ENCODE results near the gene PUS10. TPM values are rescaled to one million over a fixed set of nuclear protein-coding genes. Genes with fewer than 3 reads are reported as not detected.
A peak's percentile ranks its signal among the peaks of the same experiment; 100 is the strongest.

The PUS10 gene
- 10 to 100 TPM in 1 of 2 donors, 1 to 10 TPM in 1; 9.0 to 11.4 TPM for total RNA-seq
- 1 to 10 TPM; 4.3 to 4.6 TPM for polyA plus RNA-seq (ENCODE audit: insufficient read length in 2 of 2)
- long read RNA-seq, donor 1, partial matches to known transcripts = 0 of 26 reads
- long read RNA-seq, donor 1, other reads (novel, unspliced or antisense) = 26 of 26 reads
- long read RNA-seq, donor 2 = 0 reads
- long read RNA-seq, donor 3, partial matches to known transcripts = 18 of 27 reads
- long read RNA-seq, donor 3, other reads (novel, unspliced or antisense) = 9 of 27 reads
- long read RNA-seq, donor 4, partial matches to known transcripts = 50 of 59 reads
- long read RNA-seq, donor 4, other reads (novel, unspliced or antisense) = 9 of 59 reads

- Histone ChIP-seq H3K9me3 (ENCODE audit: control insufficient read depth, insufficient read depth, low read length) (no peaks in the 10 kb centered on the region), H3K4me1 (ENCODE audit: control insufficient read depth, insufficient read depth, low read length) (no peaks in the 10 kb centered on the region), H3K27me3 (ENCODE audit: control insufficient read depth, insufficient read depth, low read length) (no peaks in the 10 kb centered on the region), H3K27ac (ENCODE audit: low read depth, low read length) (peak within 1 kb of the TSS; percentile 97), H3K4me3 (ENCODE audit: low read depth, low read length) (peak within 1 kb of the TSS; percentile 99), H3K36me3 (ENCODE audit: control insufficient read depth, insufficient read depth, low read length) (peaks cover 5% of the 10 kb centered on the region)
- WGBS (ENCODE audit: insufficient coverage) = under 1% methylated on average over 22 of the region's 39 CpGs
- peak; percentile 15 to 93 (median 82) for DNase-seq (ENCODE audit: low read depth in 4 of 6, low spot score in 6 of 6)
Observed at GRCh38 chr2:61017556-61018317, at the start of gene PUS10, which contains the start of gene PEX13. Gene PUS10, minus strand, starts transcription at chr2:61018255. Its CDS starts 6,365 bp downstream, at chr2:61011890. Gene PEX13, plus strand, starts transcription at chr2:61017720. Its CDS starts 40 bp downstream, at chr2:61017760.

- under 1% methylated on average over 107 of the region's 112 CpGs for WGBS (ENCODE audit: insufficient coverage)
- Histone ChIP-seq H3K27me3 (ENCODE audit: control insufficient read depth, insufficient read depth, low read length) (no peaks in the 10 kb centered on the region), H3K27ac (ENCODE audit: low read depth, low read length) (peak within 1 kb of the TSS; percentile 52), H3K9me3 (ENCODE audit: control insufficient read depth, insufficient read depth, low read length) (no peaks in the 10 kb centered on the region), H3K4me1 (ENCODE audit: control insufficient read depth, insufficient read depth, low read length) (peaks cover 4% of the 10 kb centered on the region), H3K36me3 (ENCODE audit: control insufficient read depth, insufficient read depth, low read length) (peaks cover 4% of the 10 kb centered on the region), H3K4me3 (ENCODE audit: low read depth, low read length) (peak within 1 kb of the TSS; percentile 63)
- peak; percentile 6 to 98 (median 84) for DNase-seq (ENCODE audit: low read depth in 4 of 6, low spot score in 6 of 6)
Observed at GRCh38 chr2:61065714-61066709, 48.0 kb upstream of the PUS10 start, which contains the start of gene SANBR. Gene SANBR, plus strand, starts transcription at chr2:61065871. Its CDS starts 4,480 bp downstream, at chr2:61070351.

- no peaks in the 10 kb centered on the region for H3K27me3 ChIP-seq (ENCODE audit: control insufficient read depth, insufficient read depth, low read length)
Observed at GRCh38 chr2:61059382-61059781, 41.3 kb upstream of the PUS10 start.

DNA sequence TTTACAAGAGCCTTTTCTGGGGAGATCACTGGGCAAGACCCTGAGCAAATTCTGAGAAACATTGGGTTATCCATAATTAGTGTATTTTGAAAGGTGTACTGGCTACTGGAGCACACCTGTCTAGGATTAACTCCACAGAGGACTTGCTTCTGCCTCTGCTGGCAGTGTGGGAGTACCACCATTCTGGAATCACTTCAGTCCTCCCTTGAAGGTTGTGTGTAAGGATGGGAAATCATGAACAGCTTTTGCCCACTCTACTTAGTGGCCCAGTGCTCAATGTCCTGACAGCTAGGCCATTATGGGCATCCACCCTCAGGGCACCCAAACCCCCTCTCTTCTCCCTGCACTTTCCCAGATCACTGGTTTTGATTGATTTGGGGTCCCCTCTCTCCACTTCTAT, 39.5 kb upstream of the PUS10 start:
- H3K9me3 ChIP-seq (ENCODE audit: control insufficient read depth, insufficient read depth, low read length) = no peaks in the 10 kb centered on the region
- H3K4me1 ChIP-seq (ENCODE audit: control insufficient read depth, insufficient read depth, low read length) = no peaks in the 10 kb centered on the region
- H3K4me3 ChIP-seq (ENCODE audit: low read depth, low read length) = no peak overlapping the region
- peaks cover 6% of the 10 kb centered on the region for H3K36me3 ChIP-seq (ENCODE audit: control insufficient read depth, insufficient read depth, low read length)
- H3K27me3 ChIP-seq (ENCODE audit: control insufficient read depth, insufficient read depth, low read length) = no peaks in the 10 kb centered on the region
- no peak for DNase-seq (ENCODE audit: low read depth in 4 of 6, low spot score in 6 of 6)
- H3K27ac ChIP-seq (ENCODE audit: low read depth, low read length) = no peak overlapping the region

More at GRCh38 chr2:61059382-61059781, 41.3 kb upstream of the PUS10 start:
- H3K4me1 ChIP-seq (ENCODE audit: control insufficient read depth, insufficient read depth, low read length) = no peaks in the 10 kb centered on the region
- no peak overlapping the region for H3K27ac ChIP-seq (ENCODE audit: low read depth, low read length)
- H3K36me3 ChIP-seq (ENCODE audit: control insufficient read depth, insufficient read depth, low read length) = peaks cover 3% of the 10 kb centered on the region
- DNase-seq (ENCODE audit: low read depth in 4 of 6, low spot score in 6 of 6) = no peak
- H3K4me3 ChIP-seq (ENCODE audit: low read depth, low read length) = no peak overlapping the region
- no peaks in the 10 kb centered on the region for H3K9me3 ChIP-seq (ENCODE audit: control insufficient read depth, insufficient read depth, low read length)

DNA sequence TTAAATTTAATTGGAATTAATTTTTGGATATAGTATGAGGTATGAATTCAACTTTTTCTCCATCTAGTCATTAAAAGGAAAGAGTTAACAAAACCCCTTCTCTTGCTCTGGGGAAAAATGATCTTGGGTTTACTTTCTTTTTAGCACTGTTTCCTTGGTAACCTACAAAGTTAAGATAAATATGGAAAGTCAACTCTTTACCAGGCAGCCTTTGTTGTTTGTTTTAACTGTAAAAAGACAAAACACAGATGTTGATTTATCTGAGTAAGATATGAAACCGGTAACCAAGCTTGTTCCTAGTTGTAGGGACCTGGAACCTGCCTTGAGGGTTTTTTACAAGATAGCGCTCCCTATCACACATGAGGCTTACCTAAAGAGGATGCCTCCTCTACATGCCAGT, 37.5 kb upstream of the PUS10 start:
- peak in 1 of 6 donors; percentile 18 for DNase-seq (ENCODE audit: low read depth in 4 of 6, low spot score in 6 of 6)
- Histone ChIP-seq H3K36me3 (ENCODE audit: control insufficient read depth, insufficient read depth, low read length) (peaks cover 8% of the 10 kb centered on the region), H3K27ac (ENCODE audit: low read depth, low read length) (no peak overlapping the region), H3K4me1 (ENCODE audit: control insufficient read depth, insufficient read depth, low read length) (no peaks in the 10 kb centered on the region), H3K27me3 (ENCODE audit: control insufficient read depth, insufficient read depth, low read length) (no peaks in the 10 kb centered on the region), H3K9me3 (ENCODE audit: control insufficient read depth, insufficient read depth, low read length) (no peaks in the 10 kb centered on the region), H3K4me3 (ENCODE audit: low read depth, low read length) (no peak overlapping the region)
- 100% methylated on average over 1 of the region's 2 CpGs for WGBS (ENCODE audit: insufficient coverage)

GRCh38 chr2:61045999-61046398, 27.9 kb upstream of the PUS10 start:
- DNase-seq (ENCODE audit: low read depth in 4 of 6, low spot score in 6 of 6) = no peak
- no peak overlapping the region for H3K27ac ChIP-seq (ENCODE audit: low read depth, low read length)
- no CpG with 5 or more reads among the region's 4 CpGs for WGBS (ENCODE audit: insufficient coverage)
- H3K4me3 ChIP-seq (ENCODE audit: low read depth, low read length) = no peak overlapping the region
- H3K27me3 ChIP-seq (ENCODE audit: control insufficient read depth, insufficient read depth, low read length) = no peaks in the 10 kb centered on the region
- peaks cover 15% of the 10 kb centered on the region for H3K36me3 ChIP-seq (ENCODE audit: control insufficient read depth, insufficient read depth, low read length)
- H3K9me3 ChIP-seq (ENCODE audit: control insufficient read depth, insufficient read depth, low read length) = no peaks in the 10 kb centered on the region
- no peaks in the 10 kb centered on the region for H3K4me1 ChIP-seq (ENCODE audit: control insufficient read depth, insufficient read depth, low read length)

- no peaks in the 10 kb centered on the region for H3K9me3 ChIP-seq (ENCODE audit: control insufficient read depth, insufficient read depth, low read length)
- H3K36me3 ChIP-seq (ENCODE audit: control insufficient read depth, insufficient read depth, low read length) = peaks cover 11% of the 10 kb centered on the region
- DNase-seq (ENCODE audit: low read depth in 4 of 6, low spot score in 6 of 6) = no peak
- no peak overlapping the region for H3K4me3 ChIP-seq (ENCODE audit: low read depth, low read length)
- no peak overlapping the region for H3K27ac ChIP-seq (ENCODE audit: low read depth, low read length)
- no peaks in the 10 kb centered on the region for H3K4me1 ChIP-seq (ENCODE audit: control insufficient read depth, insufficient read depth, low read length)
- no CpG with 5 or more reads among the region's 2 CpGs for WGBS (ENCODE audit: insufficient coverage)
- no peaks in the 10 kb centered on the region for H3K27me3 ChIP-seq (ENCODE audit: control insufficient read depth, insufficient read depth, low read length)
Observed at GRCh38 chr2:61045226-61045625, 27.2 kb upstream of the PUS10 start.

GRCh38 chr2:61044636-61045035, 26.6 kb upstream of the PUS10 start:
- DNase-seq (ENCODE audit: low read depth in 4 of 6, low spot score in 6 of 6) = no peak
- WGBS (ENCODE audit: insufficient coverage) = 78% methylated on average over 4 of the region's 4 CpGs
- Histone ChIP-seq H3K9me3 (ENCODE audit: control insufficient read depth, insufficient read depth, low read length) (no peaks in the 10 kb centered on the region), H3K4me1 (ENCODE audit: control insufficient read depth, insufficient read depth, low read length) (no peaks in the 10 kb centered on the region), H3K27ac (ENCODE audit: low read depth, low read length) (no peak overlapping the region), H3K4me3 (ENCODE audit: low read depth, low read length) (no peak overlapping the region), H3K36me3 (ENCODE audit: control insufficient read depth, insufficient read depth, low read length) (peaks cover 9% of the 10 kb centered on the region), H3K27me3 (ENCODE audit: control insufficient read depth, insufficient read depth, low read length) (no peaks in the 10 kb centered on the region)

- Histone ChIP-seq H3K9me3 (ENCODE audit: control insufficient read depth, insufficient read depth, low read length) (no peaks in the 10 kb centered on the region), H3K4me1 (ENCODE audit: control insufficient read depth, insufficient read depth, low read length) (no peaks in the 10 kb centered on the region), H3K4me3 (ENCODE audit: low read depth, low read length) (no peak overlapping the region), H3K27me3 (ENCODE audit: control insufficient read depth, insufficient read depth, low read length) (no peaks in the 10 kb centered on the region), H3K36me3 (ENCODE audit: control insufficient read depth, insufficient read depth, low read length) (peaks cover 5% of the 10 kb centered on the region), H3K27ac (ENCODE audit: low read depth, low read length) (no peak overlapping the region)
- WGBS (ENCODE audit: insufficient coverage) = 67% methylated on average over 1 of the region's 3 CpGs
- DNase-seq (ENCODE audit: low read depth in 4 of 6, low spot score in 6 of 6) = no peak
Observed at GRCh38 chr2:61042807-61043206, 24.8 kb upstream of the PUS10 start.
